Measurements from ENCODE around the gene TFDP1. TPM values are rescaled to one million over a fixed set of nuclear protein-coding genes. Genes with fewer than 3 reads are reported as not detected.
A peak's percentile ranks its signal among the peaks of the same experiment; 100 is the strongest.

TFDP1 gene
- total RNA-seq, 3 donors from 2014 or later, result 31.8 to 34.0 (median 33.3) TPM

- TF ChIP-seq CTCF (IDR thresholded peaks at IDR 0.05) (no peak), POLR2AphosphoS5 (IDR thresholded peaks at IDR 0.05) (no peak), POLR2A (IDR thresholded peaks at IDR 0.05) (no peak)
- peak in 1 of 2 donors; percentile 33 for DNase-seq (ENCODE audit: low spot score in 2 of 2)
- Histone ChIP-seq H3K4me3 (peak overlapping the region in 2 of 3 donors; percentile 59 to 83), H3K27ac (no peak overlapping the region), H3K27me3 (no peaks in the 10 kb centered on the region), H3K9me3 (no peaks in the 10 kb centered on the region), H3K4me1 (no peaks in the 10 kb centered on the region), H3K36me3 (no peaks in the 10 kb centered on the region)
- intact Hi-C loops (cut with DNase I; ENCODE audit: low total_unique reads), result no loop called here
These were observed 1.3 kb downstream of the TFDP1 start for GRCh38 chr13:113585896-113586295.

- Histone ChIP-seq H3K4me1 (no peaks in the 10 kb centered on the region), H3K9me3 (no peaks in the 10 kb centered on the region), H3K36me3 (no peaks in the 10 kb centered on the region), H3K4me3 (no peak overlapping the region), H3K27ac (no peak overlapping the region), H3K27me3 (no peaks in the 10 kb centered on the region)
- TF ChIP-seq CTCF (IDR thresholded peaks at IDR 0.05), result no peak
- no peak for TF ChIP-seq POLR2AphosphoS5 (IDR thresholded peaks at IDR 0.05)
- TF ChIP-seq POLR2A (IDR thresholded peaks at IDR 0.05), result no peak
- DNase-seq (ENCODE audit: low spot score in 2 of 2), result peak in 1 of 2 donors; percentile 27
- intact Hi-C loops (cut with DNase I; ENCODE audit: low total_unique reads), result no loop called here
These were observed 2.3 kb downstream of the TFDP1 start for GRCh38 chr13:113586661-113587479.

GRCh38 chr13:113588394-113589111 lies 4.0 kb downstream of the TFDP1 start:
- peak in 1 of 2 donors; percentile 17 for DNase-seq (ENCODE audit: low spot score in 2 of 2)
- Histone ChIP-seq H3K36me3 (no peaks in the 10 kb centered on the region), H3K27ac (no peak overlapping the region), H3K4me1 (no peaks in the 10 kb centered on the region), H3K27me3 (no peaks in the 10 kb centered on the region), H3K4me3 (no peak overlapping the region), H3K9me3 (no peaks in the 10 kb centered on the region)
- intact Hi-C loops (cut with DNase I; ENCODE audit: low total_unique reads), result no loop called here
- TF ChIP-seq POLR2A (IDR thresholded peaks at IDR 0.05), result no peak
- no peak for TF ChIP-seq CTCF (IDR thresholded peaks at IDR 0.05)
- TF ChIP-seq POLR2AphosphoS5 (IDR thresholded peaks at IDR 0.05), result no peak

- H3K27ac ChIP-seq, result no peak overlapping the region
- no peaks in the 10 kb centered on the region for H3K27me3 ChIP-seq
- no peaks in the 10 kb centered on the region for H3K4me1 ChIP-seq
- TF ChIP-seq CTCF (IDR thresholded peaks at IDR 0.05) (no peak), POLR2AphosphoS5 (IDR thresholded peaks at IDR 0.05) (no peak), POLR2A (IDR thresholded peaks at IDR 0.05) (no peak)
- H3K36me3 ChIP-seq, result no peaks in the 10 kb centered on the region
- H3K9me3 ChIP-seq, result no peaks in the 10 kb centered on the region
- intact Hi-C loops (cut with DNase I; ENCODE audit: low total_unique reads), result no loop called here
- H3K4me3 ChIP-seq, result no peak overlapping the region
- peak in 1 of 2 donors; percentile 40 for DNase-seq (ENCODE audit: low spot score in 2 of 2)
These were observed 4.9 kb downstream of the TFDP1 start for GRCh38 chr13:113589251-113589960.

Data from breast epithelium (tissue), 4 donors.